K562 (cell line): Measurements from ENCODE around the gene GSTM2. TPM values are rescaled to one million over a fixed set of nuclear protein-coding genes. Genes with fewer than 3 reads are reported as not detected.

Source experiments
- CCNT2 ChIP-seq: IDR thresholded peaks from 2 replicates; pipeline ENCODE4 v1.6.1; 2011; ENCODE audit warnings: borderline replicate concordance, low read depth, mild to moderate bottlenecking, moderate library complexity, mixed read lengths, low read length; ENCODE audit not compliant: insufficient read length; ENCODE audit errors: extremely low read depth
- ELF1 ChIP-seq: fragments of 200-800 bp; sonication (Bioruptor generic); IDR thresholded peaks from 2 replicates; pipeline ENCODE4 v1.6.1; 2016; ENCODE audit warnings: missing genetic modification characterization, missing compliant biosample characterization
- FOXK2 ChIP-seq, 2 experiments: fragments of 450-650 bp; IDR thresholded peaks in 1 of 2; conservative IDR thresholded peaks in 1 of 2; 2 replicates each; pipeline ENCODE4 v1.6.1; 2016; ENCODE audit warnings: low read depth in 2 of 2, mild to moderate bottlenecking in 1 of 2
- MXI1 ChIP-seq: IDR thresholded peaks from 2 replicates; pipeline ENCODE4 v1.6.1; 2011; ENCODE audit warnings: low read depth, mild to moderate bottlenecking, improper control_type of control experiment, low read length
- RFX5 ChIP-seq: IDR thresholded peaks from 2 replicates; pipeline ENCODE4 v1.6.1; 2011; ENCODE audit warnings: low read depth, mild to moderate bottlenecking, improper control_type of control experiment, low read length
- TBP ChIP-seq: optimal IDR thresholded peaks from 2 replicates; pipeline ENCODE3; 2011; ENCODE audit warnings: low read depth, low read length, improper control_type of control experiment
- ZNF41 ChIP-seq: fragments of 250-450 bp; sonication (Bioruptor Pico); conservative IDR thresholded peaks from 2 replicates; pipeline ENCODE4 v1.4.0; 2020; ENCODE audit warnings: mild to moderate bottlenecking
- polyA plus RNA-seq, 8 experiments: library from polyadenylated mRNA; depleted of rRNA in 4 of 8; stranded (reverse) in 5 of 8; unstranded in 3 of 8; fragments of >200 nt; fragmentation: Nextera tagmentation in 2 of 8; fragmentation: Illumina TruSeq in 1 of 8; extraction: Ambion mirVana in 2 of 8; extraction: Trizol in 1 of 8; gene quantifications; 2 replicates each; pipeline versions ENCODE4 v1.2.1 to v1.2.3, GENCODE V29; 2011 to 2014; ENCODE audit warnings: inconsistent platforms in 1 of 8, missing spikeins in 1 of 8
- total RNA-seq, 7 experiments: library from RNA; depleted of rRNA in 6 of 7; stranded (reverse); fragments of >200 nt in 6 of 7; fragmentation: Illumina TruSeq in 2 of 7; extraction: Trizol in 2 of 7; gene quantifications; 2 replicates each; pipeline versions ENCODE4 v1.2.1 to v1.2.3, GENCODE V29; 2011 to 2021; ENCODE audit warnings: low replicate concordance in 1 of 7
- TF ChIP-seq, protein P1 (sequence below): fragments of 200-600 bp; sonication (generic); IDR thresholded peaks from one replicate; pipeline ENCODE4 v1.6.1; 2012; ENCODE audit warnings: mild to moderate bottlenecking, low read depth, low read length, inconsistent platforms
- TF ChIP-seq, protein P2 (sequence below): IDR thresholded peaks from 2 replicates; pipeline ENCODE4 v1.6.1; 2012; ENCODE audit warnings: low read depth, low read length, improper control_type of control experiment, borderline replicate concordance
- TF ChIP-seq, protein P3 (sequence below), 2 experiments: fragments of 450-650 bp in 1 of 2; sonication (generic) in 1 of 2; formaldehyde crosslinking in 1 of 2; IDR thresholded peaks in 1 of 2; conservative IDR thresholded peaks in 1 of 2; 2 replicates each; pipeline versions ENCODE4 v1.6.1 to v1.8.1; 2016 to 2023; ENCODE audit warnings: mild to moderate bottlenecking in 2 of 2, moderate library complexity in 2 of 2, inconsistent platforms in 1 of 2, missing genetic modification reagents in 1 of 2

Gene GSTM2
- total and polyA plus RNA-seq, 9 of the 15 experiments (the other 6 are each of a cell fraction or from before 2014, with no cell fraction given), result 1.6 to 15.1 (median 6.8) TPM

DNA sequence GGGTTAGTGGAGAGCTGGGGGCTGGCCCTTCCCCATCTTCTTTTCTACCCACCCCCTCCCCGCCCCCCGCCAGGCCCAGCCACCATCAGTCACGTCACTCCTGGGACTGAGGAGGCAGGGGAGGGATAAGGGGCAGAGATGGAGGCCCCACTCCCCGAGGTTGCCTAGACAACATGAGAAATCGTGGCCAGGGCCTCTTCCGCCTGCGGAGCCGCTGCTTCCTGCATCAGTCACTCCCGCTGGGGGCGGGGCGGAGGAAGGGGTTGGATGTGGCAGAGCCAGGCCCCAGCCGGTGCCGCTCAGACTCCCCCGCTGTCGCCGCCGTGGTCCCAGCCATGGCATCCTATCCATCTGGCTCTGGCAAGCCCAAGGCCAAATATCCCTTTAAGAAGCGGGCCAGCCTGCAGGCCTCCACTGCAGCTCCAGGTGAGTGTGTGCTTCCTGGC, 47.0 kb upstream of the GSTM2 start (continued):
- TF ChIP-seq, protein P1, sequence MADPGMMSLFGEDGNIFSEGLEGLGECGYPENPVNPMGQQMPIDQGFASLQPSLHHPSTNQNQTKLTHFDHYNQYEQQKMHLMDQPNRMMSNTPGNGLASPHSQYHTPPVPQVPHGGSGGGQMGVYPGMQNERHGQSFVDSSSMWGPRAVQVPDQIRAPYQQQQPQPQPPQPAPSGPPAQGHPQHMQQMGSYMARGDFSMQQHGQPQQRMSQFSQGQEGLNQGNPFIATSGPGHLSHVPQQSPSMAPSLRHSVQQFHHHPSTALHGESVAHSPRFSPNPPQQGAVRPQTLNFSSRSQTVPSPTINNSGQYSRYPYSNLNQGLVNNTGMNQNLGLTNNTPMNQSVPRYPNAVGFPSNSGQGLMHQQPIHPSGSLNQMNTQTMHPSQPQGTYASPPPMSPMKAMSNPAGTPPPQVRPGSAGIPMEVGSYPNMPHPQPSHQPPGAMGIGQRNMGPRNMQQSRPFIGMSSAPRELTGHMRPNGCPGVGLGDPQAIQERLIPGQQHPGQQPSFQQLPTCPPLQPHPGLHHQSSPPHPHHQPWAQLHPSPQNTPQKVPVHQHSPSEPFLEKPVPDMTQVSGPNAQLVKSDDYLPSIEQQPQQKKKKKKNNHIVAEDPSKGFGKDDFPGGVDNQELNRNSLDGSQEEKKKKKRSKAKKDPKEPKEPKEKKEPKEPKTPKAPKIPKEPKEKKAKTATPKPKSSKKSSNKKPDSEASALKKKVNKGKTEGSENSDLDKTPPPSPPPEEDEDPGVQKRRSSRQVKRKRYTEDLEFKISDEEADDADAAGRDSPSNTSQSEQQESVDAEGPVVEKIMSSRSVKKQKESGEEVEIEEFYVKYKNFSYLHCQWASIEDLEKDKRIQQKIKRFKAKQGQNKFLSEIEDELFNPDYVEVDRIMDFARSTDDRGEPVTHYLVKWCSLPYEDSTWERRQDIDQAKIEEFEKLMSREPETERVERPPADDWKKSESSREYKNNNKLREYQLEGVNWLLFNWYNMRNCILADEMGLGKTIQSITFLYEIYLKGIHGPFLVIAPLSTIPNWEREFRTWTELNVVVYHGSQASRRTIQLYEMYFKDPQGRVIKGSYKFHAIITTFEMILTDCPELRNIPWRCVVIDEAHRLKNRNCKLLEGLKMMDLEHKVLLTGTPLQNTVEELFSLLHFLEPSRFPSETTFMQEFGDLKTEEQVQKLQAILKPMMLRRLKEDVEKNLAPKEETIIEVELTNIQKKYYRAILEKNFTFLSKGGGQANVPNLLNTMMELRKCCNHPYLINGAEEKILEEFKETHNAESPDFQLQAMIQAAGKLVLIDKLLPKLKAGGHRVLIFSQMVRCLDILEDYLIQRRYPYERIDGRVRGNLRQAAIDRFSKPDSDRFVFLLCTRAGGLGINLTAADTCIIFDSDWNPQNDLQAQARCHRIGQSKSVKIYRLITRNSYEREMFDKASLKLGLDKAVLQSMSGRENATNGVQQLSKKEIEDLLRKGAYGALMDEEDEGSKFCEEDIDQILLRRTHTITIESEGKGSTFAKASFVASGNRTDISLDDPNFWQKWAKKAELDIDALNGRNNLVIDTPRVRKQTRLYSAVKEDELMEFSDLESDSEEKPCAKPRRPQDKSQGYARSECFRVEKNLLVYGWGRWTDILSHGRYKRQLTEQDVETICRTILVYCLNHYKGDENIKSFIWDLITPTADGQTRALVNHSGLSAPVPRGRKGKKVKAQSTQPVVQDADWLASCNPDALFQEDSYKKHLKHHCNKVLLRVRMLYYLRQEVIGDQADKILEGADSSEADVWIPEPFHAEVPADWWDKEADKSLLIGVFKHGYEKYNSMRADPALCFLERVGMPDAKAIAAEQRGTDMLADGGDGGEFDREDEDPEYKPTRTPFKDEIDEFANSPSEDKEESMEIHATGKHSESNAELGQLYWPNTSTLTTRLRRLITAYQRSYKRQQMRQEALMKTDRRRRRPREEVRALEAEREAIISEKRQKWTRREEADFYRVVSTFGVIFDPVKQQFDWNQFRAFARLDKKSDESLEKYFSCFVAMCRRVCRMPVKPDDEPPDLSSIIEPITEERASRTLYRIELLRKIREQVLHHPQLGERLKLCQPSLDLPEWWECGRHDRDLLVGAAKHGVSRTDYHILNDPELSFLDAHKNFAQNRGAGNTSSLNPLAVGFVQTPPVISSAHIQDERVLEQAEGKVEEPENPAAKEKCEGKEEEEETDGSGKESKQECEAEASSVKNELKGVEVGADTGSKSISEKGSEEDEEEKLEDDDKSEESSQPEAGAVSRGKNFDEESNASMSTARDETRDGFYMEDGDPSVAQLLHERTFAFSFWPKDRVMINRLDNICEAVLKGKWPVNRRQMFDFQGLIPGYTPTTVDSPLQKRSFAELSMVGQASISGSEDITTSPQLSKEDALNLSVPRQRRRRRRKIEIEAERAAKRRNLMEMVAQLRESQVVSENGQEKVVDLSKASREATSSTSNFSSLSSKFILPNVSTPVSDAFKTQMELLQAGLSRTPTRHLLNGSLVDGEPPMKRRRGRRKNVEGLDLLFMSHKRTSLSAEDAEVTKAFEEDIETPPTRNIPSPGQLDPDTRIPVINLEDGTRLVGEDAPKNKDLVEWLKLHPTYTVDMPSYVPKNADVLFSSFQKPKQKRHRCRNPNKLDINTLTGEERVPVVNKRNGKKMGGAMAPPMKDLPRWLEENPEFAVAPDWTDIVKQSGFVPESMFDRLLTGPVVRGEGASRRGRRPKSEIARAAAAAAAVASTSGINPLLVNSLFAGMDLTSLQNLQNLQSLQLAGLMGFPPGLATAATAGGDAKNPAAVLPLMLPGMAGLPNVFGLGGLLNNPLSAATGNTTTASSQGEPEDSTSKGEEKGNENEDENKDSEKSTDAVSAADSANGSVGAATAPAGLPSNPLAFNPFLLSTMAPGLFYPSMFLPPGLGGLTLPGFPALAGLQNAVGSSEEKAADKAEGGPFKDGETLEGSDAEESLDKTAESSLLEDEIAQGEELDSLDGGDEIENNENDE, result no peak
- TF ChIP-seq TBP (peak; percentile 22), FOXK2 (conservative IDR thresholded peaks at IDR 0.05 in 1 of 2, IDR thresholded peaks at IDR 0.05 in 1 of 2; ENCODE audit: low read depth in 2 of 2) (no peak), ELF1 (tag) (peak; percentile 88), ZNF41 (no peak), RFX5 (no peak), CCNT2 (peak; percentile 18), MXI1 (0 out of 2 replicates have a peak, but pooled peaks have one; percentile 57)
- TF ChIP-seq, protein P2, sequence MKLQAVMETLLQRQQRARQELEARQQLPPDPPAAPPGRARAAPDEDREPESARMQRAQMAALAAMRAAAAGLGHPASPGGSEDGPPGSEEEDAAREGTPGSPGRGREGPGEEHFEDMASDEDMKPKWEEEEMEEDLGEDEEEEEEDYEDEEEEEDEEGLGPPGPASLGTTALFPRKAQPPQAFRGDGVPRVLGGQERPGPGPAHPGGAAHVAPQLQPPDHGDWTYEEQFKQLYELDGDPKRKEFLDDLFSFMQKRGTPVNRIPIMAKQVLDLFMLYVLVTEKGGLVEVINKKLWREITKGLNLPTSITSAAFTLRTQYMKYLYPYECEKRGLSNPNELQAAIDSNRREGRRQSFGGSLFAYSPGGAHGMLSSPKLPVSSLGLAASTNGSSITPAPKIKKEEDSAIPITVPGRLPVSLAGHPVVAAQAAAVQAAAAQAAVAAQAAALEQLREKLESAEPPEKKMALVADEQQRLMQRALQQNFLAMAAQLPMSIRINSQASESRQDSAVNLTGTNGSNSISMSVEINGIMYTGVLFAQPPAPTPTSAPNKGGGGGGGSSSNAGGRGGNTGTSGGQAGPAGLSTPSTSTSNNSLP, result no peak
- TF ChIP-seq, protein P3, sequence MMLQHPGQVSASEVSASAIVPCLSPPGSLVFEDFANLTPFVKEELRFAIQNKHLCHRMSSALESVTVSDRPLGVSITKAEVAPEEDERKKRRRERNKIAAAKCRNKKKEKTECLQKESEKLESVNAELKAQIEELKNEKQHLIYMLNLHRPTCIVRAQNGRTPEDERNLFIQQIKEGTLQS (IDR thresholded peaks at IDR 0.05), result 0 out of 2 replicates have a peak, but pooled peaks have one; percentile 18
- TF ChIP-seq, protein P3 (CRISPR knock-in tag; conservative IDR thresholded peaks at IDR 0.05), result no peak
